CD4-positive, alpha-beta T cell treated with Interleukin-17A for 1 hour (primary cell): ENCODE data around the gene IGF2BP3.

Source experiments
- DNase-seq: peaks from one replicate; pipeline ENCODE4 v3.0.0-alpha.2; 2020

IGF2BP3 gene

GRCh38 chr7:23472046-23472445 is 1.8 kb upstream of the IGF2BP3 start:
- no peak for DNase-seq

DNA sequence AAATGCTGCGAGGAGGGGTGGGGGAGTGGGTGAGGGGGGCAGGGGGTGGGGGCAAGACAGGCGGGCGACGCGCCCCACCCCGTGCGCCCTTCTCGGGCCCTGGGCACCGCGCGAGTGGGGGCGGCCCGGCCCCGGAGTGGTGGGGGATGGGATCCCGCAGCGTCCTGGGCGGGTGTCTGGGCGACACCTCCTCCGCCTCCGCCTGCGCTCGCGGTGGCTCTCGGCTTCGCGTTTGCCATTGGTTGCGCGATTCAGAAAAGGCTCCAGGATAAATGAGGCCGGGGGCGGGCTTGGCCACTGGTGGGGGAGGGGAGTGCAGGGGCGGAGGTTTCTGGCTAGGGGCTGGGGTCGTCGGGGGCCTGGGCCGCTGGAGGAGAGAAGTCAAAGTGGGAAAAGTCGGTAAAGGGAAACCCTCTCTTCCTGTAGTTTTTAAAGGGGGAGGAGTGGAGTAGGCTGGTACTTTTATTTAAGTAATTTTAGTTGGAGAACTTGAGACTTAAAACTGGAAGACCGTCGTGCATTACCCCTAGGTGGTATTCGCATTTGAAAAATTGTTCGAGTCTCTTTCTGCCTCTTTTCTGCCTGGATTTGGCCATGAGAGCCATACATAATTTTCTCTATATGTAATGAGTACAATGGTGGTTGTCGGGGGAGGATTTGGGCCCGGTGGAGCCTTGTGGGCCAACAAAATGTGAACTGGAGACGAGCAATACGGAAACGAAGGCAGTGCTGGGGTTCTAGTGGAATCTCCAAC is 992 bp upstream of the IGF2BP3 start:
- no peak for DNase-seq

DNA sequence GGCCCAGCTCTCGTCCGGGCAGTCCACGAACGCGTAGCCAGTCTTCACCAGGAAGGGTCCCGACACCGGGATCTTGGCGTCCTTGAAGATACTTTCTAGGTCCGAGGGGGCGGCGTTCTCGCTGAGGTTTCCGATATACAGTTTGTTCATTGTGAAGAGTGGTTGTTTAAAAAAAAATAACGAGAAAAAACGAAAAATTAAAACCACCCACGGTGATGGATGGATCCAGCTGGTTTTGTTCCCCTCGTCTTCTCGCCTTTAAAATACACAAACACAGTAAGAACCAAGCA is 385 bp downstream of the IGF2BP3 start:
- no peak for DNase-seq

- DNase-seq, result peak; percentile 46
Observed at GRCh38 chr7:23469150-23469960, 936 bp downstream of the IGF2BP3 start.

- no peak for DNase-seq
Observed at GRCh38 chr7:23468526-23469149, 1.7 kb downstream of the IGF2BP3 start.

DNA sequence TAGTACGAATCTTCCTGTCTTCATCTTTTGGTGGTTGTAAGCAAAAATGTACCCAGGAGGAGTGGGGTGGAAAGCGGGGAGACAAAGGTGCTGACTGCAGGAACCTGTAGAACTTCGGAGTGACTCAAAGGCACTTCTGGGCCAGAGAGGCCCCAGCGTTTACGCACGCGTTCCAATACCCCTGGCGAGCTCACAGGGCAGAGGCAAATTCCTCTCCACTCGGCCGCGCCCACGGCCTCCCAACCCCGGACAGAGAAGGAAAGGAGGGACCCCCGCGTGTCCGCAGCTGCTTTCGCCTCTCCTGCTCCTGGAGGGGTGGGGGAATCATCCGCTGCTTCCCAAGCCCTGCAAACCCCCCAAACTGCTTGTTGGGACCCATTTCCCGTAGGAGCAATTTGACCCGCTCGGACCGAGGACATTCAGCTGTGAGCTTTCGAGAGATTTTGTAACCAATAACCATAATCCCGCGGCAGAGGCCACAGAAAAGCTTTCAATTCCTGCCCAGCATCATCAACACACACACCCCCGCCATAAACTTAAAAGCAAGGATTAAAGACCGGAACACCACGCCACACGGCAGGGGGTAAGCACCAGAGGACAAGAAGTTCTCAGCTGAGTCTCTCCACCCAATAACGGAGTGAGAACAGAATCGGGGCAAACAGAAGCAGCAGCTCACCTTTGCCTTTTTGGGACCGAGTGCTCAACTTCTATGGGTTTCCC is 2.3 kb downstream of the IGF2BP3 start:
- DNase-seq, result peak; percentile 27

GRCh38 chr7:23467291-23467805 is 2.9 kb downstream of the IGF2BP3 start:
- no peak for DNase-seq

GRCh38 chr7:23462846-23463245 is 7.4 kb downstream of the IGF2BP3 start:
- DNase-seq, result peak; percentile 12

- no peak for DNase-seq
Observed at GRCh38 chr7:23458044-23458443, 12.2 kb downstream of the IGF2BP3 start.

GRCh38 chr7:23456093-23456492 is 14.2 kb downstream of the IGF2BP3 start:
- no peak for DNase-seq

GRCh38 chr7:23454881-23455526 is 15.3 kb downstream of the IGF2BP3 start:
- DNase-seq, result no peak

GRCh38 chr7:23450518-23450917 is 19.8 kb downstream of the IGF2BP3 start:
- DNase-seq, result no peak

GRCh38 chr7:23449941-23450340 is 20.4 kb downstream of the IGF2BP3 start:
- DNase-seq, result no peak

GRCh38 chr7:23445326-23445725 is 25.0 kb downstream of the IGF2BP3 start:
- no peak for DNase-seq

DNA sequence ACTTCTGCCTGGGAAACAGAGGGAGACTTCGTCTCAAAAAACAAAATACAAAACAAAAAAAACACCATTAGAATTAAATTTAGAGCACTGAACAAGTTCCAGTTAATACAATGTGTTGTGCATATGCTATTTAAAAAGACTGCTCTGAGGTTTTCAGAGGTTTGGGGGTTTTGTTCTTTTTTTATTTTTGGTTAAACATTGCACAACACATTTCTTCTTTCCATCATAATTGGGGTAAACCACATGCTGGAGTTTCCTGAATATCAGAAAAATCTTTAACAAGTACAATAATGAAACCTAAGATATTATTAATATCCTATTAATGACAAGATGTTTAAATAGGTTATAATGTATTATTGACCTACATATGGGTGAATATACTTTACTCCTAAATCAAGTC is 26.3 kb downstream of the IGF2BP3 start:
- no peak for DNase-seq

GRCh38 chr7:23438171-23438570 is 32.1 kb downstream of the IGF2BP3 start:
- DNase-seq, result no peak

- no peak for DNase-seq
Observed at GRCh38 chr7:23434147-23434917, 36.0 kb downstream of the IGF2BP3 start.

GRCh38 chr7:23431702-23432199 is 38.5 kb downstream of the IGF2BP3 start:
- no peak for DNase-seq

DNA sequence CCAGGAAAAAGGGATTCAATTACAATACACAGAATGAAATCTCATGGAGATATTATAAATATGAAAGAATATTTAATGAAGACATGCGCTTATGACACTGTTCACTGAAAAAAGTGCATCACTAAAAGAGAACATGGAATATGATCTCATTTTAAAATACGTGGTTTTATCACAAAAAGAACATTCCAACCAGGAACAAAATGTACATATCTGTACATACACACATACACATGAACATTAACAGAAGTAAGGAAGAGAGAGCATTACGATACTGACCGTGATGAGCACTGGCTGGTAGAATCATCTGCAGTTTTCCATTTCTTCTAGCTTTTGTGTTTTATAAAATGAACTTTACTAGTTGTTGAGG is 39.4 kb downstream of the IGF2BP3 start:
- no peak for DNase-seq

- no peak for DNase-seq
Observed at GRCh38 chr7:23426876-23427275, 43.4 kb downstream of the IGF2BP3 start.

DNA sequence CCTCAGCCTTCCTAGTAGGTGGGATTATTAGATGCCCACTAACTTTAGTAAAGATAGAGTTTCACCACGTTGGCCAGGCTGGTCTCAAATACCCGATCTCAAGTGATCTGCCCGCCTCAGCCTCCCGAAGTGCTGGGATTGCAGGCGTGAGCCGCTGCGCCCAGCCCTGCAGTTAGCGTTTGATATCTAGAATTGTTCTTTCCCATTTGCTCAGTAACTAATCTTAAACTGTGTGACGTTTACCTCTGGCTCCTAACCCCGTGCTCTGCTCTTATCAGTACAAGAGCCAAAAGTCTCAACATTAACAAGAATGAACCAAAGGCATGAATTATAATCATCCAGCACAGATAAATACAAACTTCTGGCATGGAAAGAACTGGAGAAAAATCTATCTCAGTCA is 47.4 kb downstream of the IGF2BP3 start:
- no peak for DNase-seq

DNA sequence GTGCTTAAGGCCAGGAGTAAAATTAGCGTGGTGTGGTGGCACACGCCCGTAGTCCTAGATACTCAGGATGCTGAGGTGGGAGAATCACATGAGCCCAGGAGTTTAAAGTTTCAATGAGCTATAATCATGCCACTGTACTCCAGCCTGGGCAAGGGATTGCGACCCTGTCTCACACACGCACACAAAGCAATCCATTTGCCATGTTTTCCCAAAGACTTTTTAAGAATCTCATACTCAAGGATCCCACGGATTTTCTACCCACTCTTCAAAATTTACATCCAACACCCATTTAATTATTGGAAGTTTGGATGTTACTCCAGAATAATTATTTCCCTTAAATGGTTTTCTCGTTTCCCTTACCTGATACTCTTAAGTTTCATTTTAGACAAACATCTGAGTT is 47.9 kb downstream of the IGF2BP3 start:
- DNase-seq, result no peak
